ENCODE results near the gene PLEKHM3.

PLEKHM3 gene

GRCh38 chr2:207854484-207855440 lies 170.6 kb downstream of the PLEKHM3 start:
- no peak for DNase-seq (ENCODE audit: low read depth)

GRCh38 chr2:207852791-207853190 lies 172.5 kb downstream of the PLEKHM3 start:
- DNase-seq (ENCODE audit: low read depth) = no peak

DNA sequence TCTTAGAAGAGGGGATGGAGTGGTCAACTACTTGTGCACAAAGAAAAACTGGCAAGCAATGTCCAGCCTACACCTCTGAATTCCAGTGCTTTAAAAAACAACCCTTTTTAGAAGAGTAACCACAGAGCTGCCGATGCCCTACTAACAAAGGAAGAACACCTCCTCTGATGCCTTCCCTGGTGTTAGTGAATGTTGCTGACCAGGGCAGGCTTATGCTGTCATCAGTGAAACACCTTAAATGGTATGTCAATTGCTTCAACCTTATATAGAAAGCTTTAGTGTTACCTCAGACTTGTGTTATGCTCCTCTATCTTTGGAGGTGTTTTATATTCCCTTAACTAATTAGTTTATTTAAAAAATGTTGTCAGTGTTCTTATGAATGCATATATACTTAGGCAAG lies 175.9 kb downstream of the PLEKHM3 start:
- no peak for DNase-seq (ENCODE audit: low read depth)

DNA sequence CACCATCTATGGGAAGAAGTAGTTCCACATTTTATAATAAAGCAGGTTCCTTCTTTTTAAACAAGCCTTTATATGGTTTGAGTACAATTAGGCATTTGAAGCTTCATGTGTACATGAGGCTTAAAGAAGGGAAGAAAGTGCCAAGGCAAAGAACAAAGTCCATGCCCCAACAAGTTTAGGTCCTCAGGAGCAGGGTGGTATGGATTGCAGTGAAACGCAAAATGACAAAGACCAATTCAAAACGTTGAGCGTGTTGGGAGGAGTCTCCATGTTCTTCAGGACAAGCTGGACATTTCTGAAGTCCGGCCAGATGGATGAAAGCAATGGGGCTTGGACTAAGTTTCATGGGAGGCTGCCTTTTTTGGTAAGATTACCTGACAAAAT lies 176.8 kb downstream of the PLEKHM3 start:
- no peak for DNase-seq (ENCODE audit: low read depth)

DNA sequence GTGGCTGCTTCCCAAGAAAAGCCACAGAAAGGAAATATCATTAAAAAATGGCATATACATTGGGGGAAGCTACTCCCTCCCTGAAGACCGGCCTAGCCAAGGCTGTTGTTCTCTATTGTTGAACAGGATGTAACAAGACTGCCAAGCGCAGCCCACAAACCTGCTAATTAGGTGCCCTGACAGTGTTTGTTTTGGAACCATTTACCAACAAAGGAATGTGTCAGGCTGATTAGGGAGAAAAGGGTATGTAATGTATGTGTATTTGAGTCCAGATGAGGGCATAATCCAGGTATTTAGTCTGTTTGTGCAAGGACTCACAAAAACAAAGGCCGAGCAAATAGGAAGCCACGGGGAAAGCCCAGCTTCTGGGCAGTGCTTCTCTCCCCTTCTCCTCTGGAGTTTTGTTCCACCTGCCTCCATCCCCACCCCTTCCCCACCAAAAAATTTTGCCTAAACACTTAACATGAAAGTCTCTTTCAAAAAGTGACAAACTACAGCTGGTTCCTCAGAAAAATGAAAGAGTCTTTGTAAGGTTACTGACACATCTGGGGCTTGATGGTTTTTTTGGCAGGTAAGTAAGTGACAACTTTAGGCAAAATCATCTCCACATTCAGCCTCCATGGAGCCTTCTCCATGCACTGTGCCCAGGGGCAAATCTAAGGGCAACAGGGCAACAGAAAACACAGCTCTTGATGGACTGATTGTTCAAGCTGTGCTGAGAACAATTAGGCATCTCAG lies 177.4 kb downstream of the PLEKHM3 start:
- DNase-seq (ENCODE audit: low read depth) = no peak

DNA sequence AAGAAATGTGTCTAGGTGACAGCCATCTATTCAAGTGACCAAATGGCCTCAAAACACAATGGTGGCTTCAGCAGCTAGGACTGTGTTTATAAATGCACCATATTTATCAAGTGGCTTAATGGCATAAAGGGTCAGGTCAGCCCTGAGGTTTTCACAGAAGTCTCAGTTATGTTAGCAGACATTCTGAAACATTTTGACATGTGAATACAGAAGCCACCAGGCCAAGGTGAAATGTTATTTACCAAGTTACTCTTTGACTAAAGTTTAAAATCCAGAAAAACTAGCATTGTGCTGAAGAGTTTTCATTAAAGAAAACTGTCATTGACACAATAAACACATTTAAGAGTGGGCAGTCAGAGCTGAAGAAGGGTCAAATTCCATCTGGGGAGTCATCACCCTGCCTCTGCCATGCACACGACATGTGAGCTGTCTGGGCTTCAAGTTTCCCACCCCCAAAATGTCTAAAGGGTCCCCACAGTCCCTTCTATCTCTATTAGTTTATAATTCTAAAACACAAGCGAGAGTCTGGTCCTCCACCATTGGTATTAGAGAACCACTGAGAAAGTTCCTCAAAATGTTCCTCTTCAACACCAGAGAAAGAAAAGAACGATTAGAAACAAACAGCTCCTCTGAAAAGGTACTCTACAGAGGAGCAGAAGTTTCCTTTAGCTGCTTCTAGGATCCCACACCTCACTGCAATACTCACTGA lies 178.1 kb downstream of the PLEKHM3 start:
- no peak for DNase-seq (ENCODE audit: low read depth)

GRCh38 chr2:207845202-207845864 lies 180.0 kb downstream of the PLEKHM3 start:
- no peak for DNase-seq (ENCODE audit: low read depth)

- no peak for DNase-seq (ENCODE audit: low read depth)
Observed at GRCh38 chr2:207844648-207845047, 180.7 kb downstream of the PLEKHM3 start.

DNA sequence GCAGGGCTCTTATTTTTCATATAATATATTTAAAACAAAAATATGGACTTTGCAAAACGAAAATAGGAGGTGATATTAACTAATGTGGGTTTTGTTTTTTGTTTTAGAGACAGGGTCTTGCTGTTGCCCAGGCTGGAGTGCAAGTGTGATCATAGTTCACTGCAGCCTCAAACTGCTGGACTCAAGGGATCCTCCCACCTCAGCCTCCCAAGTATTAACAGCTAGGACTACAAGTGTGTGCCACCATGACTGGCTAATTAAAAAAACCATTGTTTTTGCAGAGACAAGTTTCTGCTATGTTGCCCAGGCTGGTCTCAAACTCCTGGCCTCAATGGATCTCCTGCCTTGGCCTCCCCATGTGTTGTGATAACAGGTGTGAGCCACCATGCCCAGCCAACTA lies 185.2 kb downstream of the PLEKHM3 start:
- no peak for DNase-seq (ENCODE audit: low read depth)

GRCh38 chr2:207839575-207839974 lies 185.8 kb downstream of the PLEKHM3 start:
- no peak for DNase-seq (ENCODE audit: low read depth)

- no peak for DNase-seq (ENCODE audit: low read depth)
Observed at GRCh38 chr2:207839028-207839427, 186.3 kb downstream of the PLEKHM3 start.

DNA sequence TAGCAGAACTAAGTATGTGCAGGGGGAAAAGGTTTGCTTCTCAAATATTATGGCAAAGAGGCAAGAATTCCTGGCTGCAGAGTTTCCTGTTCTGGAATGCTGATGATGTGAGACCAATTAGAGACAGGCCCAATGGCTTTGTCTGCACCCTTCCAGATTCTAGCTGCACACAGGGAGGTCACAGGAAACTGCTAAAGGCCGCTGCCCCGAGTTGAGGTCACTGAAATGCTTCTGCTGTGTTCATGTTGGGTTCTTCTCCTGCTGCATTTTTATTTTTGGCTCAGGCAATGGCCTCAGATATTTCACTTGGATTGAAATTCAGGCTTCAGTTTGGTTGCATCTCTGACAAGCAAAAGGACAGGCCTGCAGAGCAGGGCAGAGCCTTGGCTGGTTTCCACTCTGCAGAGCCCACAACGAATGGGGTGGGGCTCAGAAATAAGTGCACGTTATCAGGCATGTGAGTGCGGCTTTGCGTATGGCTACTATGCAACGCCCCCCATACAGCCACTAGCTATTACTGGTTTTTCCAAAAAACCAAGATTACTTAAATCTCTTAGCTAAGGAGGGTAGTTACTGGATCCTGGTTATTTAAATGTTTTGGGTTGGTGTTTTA lies 188.7 kb downstream of the PLEKHM3 start:
- DNase-seq (ENCODE audit: low read depth) = no peak

- no peak for DNase-seq (ENCODE audit: low read depth)
Observed at GRCh38 chr2:207835805-207836204, 189.5 kb downstream of the PLEKHM3 start.

DNA sequence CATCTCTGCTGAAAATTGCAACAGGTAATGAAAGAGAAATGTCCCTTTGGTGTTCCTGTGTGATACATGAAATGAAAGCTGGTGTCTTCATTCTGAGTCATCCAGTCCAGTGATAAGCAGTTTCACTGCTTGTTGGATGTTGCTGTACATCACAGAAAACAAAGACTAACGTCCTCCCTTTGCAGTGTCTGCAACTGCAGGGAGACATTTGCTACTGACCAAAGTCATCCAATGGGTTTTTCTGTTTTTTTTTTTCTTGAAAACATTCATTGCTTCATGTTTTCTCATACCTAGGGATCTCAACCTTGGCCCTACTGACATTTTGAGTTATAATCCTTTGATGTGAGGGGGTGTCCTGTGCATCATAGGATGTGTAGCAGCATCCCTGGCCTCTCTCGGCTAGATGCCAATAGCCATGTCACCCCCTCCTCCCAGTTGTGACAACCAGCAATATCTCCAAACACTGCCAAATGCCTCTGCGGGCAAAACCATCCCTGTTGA lies 192.0 kb downstream of the PLEKHM3 start:
- DNase-seq (ENCODE audit: low read depth) = no peak

DNA sequence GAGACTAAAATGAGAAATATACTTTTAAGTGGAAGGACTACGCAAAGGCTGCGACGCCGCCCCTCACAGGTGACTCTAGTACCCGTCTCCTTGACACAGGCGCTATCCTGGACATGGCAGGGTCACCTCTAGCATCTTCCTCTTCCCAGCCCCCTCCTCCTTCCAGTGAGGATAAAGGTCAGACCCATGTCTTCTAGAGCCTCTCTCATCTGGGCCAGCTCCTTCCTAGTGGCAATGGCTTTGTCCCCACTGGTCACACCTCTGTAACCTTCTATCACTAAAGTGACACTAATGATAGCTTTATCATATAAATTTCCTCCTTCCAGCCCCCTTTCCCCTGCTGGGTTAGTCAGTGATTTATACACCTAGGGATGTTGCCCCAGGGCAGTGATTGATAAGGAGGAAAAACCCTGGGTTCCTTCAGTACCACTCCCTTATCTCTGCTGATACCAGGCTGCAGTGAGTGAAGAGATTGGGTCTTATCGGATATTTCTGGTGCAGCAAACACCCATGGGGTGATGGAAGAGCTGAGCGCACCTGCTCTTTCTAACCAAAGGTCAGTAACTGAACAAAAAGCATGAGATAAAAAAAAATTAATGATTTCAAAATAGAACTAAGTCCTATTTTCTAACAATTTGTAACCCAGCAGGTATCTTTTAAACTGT lies 193.6 kb downstream of the PLEKHM3 start:
- DNase-seq (ENCODE audit: low read depth) = no peak

DNA sequence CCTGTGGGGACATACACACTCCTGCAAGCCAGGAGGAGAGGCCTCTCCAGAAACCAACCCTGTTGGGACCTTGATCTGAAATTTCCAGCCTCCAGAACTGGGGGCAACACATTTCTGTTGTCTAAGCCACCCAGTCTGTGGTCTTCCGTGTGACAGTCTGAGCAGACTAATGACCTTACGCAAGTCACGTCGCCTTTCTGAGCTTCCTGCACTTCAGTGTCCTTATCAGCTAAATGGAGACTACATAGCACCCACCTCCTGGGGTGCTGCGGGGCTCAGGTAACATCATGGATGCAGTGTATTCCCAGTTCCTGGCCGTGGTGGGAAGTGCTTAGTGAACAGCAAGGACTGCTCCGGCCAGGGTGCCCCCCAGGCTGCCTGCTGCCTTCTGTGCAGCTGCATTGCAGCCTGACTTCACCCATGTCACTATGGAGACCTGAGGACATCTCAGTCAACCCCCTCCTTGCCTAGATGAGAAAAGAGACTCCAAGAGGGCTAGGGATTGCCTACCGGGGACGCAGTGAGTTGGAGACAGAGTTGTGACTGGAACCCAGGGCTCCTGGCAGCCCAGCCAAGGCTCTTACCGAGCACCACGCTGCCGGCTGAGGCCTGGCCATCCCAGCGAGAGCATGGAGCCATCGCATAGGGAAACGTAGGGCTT lies 194.4 kb downstream of the PLEKHM3 start:
- DNase-seq (ENCODE audit: low read depth) = no peak

GRCh38 chr2:207828361-207829057 lies 196.8 kb downstream of the PLEKHM3 start:
- no peak for DNase-seq (ENCODE audit: low read depth)

DNA sequence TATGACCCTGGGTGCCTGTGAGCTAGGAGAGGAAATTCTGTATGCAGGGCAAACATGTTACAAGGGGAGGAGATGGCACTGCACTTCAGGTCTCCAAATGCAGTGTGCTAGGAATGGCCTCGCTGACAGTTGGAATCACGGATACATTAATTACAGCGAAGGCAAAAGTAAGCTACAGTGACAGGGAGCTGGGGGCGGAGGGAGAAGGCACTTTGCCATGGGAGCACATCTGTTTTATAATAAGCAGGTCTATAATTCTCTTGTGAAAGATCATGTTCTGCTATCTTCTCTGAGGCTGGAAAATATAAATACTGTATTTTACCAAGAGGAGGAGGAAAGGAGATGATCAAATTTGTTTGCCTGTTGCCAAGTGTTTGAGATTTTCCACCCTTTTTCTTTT lies 199.3 kb downstream of the PLEKHM3 start:
- DNase-seq (ENCODE audit: low read depth) = no peak

GRCh38 chr2:207825045-207825954 lies 200.0 kb downstream of the PLEKHM3 start:
- no peak for DNase-seq (ENCODE audit: low read depth)

Data from fibroblast of the conjunctiva (primary cell).